ENCODE results near the gene ALDH1A1.

The ALDH1A1 gene

DNA sequence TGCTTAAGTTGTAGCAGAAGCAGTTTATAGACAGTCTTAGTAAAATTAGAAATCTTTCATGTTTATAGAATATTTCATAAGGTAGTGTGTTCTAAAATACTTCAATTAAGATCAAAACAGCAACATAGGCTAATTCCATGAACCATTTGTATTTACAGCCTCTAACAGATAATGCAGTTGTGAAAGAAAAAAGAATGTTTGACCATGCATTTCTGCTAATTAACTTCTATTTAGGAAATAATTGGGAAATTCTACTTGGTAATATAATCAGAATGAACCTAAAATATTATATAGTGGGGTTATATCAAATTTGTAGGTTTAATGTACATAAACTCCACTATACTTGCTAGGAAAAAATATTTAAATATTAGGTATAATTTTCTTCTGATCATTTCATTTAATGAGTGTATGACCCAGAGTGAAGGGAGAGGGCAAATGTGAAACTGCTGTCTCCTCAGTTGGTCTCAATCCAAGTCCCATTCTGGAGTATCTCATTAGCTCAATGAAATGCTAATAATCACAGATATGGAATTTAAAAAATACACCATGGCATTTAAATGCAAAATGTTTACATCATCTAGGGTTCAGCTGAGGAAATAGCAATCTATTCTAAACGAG, 34.9 kb downstream of the ALDH1A1 start:
- no peak for DNase-seq (ENCODE audit: low read depth)
- no peak overlapping the region for H3K4me3 ChIP-seq (ENCODE audit: low read length)
- TF ChIP-seq, protein P1, sequence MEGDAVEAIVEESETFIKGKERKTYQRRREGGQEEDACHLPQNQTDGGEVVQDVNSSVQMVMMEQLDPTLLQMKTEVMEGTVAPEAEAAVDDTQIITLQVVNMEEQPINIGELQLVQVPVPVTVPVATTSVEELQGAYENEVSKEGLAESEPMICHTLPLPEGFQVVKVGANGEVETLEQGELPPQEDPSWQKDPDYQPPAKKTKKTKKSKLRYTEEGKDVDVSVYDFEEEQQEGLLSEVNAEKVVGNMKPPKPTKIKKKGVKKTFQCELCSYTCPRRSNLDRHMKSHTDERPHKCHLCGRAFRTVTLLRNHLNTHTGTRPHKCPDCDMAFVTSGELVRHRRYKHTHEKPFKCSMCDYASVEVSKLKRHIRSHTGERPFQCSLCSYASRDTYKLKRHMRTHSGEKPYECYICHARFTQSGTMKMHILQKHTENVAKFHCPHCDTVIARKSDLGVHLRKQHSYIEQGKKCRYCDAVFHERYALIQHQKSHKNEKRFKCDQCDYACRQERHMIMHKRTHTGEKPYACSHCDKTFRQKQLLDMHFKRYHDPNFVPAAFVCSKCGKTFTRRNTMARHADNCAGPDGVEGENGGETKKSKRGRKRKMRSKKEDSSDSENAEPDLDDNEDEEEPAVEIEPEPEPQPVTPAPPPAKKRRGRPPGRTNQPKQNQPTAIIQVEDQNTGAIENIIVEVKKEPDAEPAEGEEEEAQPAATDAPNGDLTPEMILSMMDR (IDR thresholded peaks at IDR 0.05; ENCODE audit: insufficient read depth, low read depth, low read length, missing control alignments) = no peak

DNA sequence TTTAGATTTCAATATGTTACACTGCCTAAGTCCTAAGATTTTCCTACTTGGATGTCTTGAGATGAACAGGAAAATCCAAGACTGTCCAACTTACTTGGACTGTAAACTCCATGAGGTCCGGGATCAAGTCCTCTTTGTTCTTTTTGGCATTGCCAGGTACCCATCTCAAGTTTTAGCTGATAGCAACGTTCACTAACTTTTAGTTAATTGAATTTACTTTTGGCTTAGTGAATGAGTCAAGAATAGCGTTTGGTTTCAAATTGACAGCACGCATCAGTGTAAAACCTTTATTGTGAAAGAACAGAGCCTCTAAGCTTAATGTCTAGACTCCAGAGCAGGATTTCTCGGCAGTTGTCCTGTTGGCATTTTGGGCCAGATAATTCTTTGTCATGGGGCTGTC, 37.2 kb downstream of the ALDH1A1 start:
- DNase-seq (ENCODE audit: low read depth) = no peak
- H3K4me3 ChIP-seq (ENCODE audit: low read length) = no peak overlapping the region
- TF ChIP-seq, protein P1 (IDR thresholded peaks at IDR 0.05; ENCODE audit: insufficient read depth, low read depth, low read length, missing control alignments) = no peak

DNA sequence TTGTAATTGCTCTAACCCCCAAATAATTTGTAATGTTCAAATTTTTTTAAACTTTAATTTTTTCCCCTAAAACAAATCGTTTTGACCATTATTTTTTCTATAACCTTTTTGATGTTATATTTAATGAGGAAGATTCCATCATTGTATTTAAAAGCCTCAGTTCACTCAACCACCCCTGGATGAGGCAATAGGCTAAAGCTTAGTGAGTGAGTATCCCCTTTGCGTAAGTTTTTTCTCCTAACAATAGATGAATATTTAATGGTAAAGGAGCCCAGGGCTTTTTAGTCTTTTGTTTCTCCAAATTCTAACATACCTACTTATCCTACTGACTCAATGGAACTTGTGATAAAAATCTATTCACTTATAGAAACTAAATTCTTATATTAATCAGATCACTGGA, 38.1 kb downstream of the ALDH1A1 start:
- no peak for DNase-seq (ENCODE audit: low read depth)
- TF ChIP-seq, protein P1 (IDR thresholded peaks at IDR 0.05; ENCODE audit: insufficient read depth, low read depth, low read length, missing control alignments) = no peak
- no peak overlapping the region for H3K4me3 ChIP-seq (ENCODE audit: low read length)

DNA sequence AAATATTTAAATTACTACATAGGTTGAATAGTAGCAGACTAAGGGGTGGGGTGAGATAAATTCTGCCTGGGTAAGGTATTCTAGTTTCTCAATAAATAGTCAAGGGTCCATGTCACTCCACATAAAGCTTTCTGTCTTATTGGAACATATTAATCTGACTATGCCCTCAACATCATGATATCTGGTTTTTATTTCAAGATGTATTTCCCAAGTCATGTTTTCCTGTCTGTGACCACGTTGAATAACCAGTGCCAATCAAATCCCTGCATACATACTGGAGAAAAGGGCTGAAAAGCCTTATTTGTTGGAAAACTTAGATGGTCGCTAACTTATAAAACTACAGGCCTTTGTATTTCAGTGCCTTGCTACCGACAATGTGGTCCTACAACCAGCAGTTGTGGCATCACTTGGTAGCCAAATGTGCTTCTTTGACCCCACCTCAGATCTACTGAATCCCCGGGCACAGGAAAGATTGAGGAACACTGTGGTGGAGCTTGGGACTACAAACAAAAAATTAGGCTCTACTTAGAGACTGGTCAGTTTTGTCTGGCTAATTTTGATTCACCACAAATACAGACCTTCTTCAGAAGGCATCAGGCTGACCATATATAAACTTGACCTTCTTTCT, 39.4 kb downstream of the ALDH1A1 start:
- no peak for DNase-seq (ENCODE audit: low read depth)
- TF ChIP-seq, protein P1 (IDR thresholded peaks at IDR 0.05; ENCODE audit: insufficient read depth, low read depth, low read length, missing control alignments) = no peak
- H3K4me3 ChIP-seq (ENCODE audit: low read length) = no peak overlapping the region

DNA sequence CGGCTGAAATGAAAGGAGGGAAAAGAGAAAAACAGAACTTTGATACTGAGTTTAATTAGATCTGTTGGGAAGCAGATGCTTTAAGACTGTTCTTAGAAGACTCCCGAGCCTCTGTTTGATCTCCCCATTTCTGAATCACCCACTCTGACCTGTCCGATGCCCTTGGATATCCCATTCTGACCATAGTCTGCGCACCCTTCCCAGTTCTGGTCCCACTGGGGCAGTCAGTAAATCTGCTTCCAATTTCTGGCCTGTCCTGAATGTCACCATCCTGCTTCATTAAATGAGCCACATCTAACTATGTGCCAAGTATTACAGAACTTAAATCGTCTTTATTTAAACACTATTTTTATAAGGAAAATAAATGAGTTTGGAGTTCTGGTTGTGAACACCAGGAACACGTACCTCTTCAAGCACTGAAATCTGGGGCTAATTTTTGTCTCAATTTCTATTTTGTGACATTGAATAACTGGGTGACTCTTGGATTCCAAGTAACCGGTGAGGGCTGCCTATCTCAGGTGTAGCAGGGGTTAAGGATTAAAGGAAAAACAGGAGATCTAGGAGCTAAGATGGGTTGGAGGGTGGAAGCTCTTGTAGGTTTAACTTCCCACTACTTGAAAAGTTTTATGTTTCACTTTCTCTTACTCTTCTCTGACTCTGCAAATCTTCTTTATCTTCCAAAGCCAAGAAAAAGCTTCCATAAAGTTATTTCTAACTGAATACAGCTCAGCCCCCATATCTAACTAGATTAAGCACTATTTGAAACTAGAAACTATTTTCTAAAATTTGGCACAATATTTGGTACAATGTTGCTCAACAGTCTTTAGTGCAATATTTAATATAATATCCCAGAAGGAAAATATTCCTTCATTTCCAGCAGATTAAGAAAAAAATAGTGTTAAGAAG, 40.1 kb downstream of the ALDH1A1 start:
- no peak overlapping the region for H3K4me3 ChIP-seq (ENCODE audit: low read length)
- TF ChIP-seq, protein P1 (IDR thresholded peaks at IDR 0.05; ENCODE audit: insufficient read depth, low read depth, low read length, missing control alignments) = no peak
- DNase-seq (ENCODE audit: low read depth) = no peak

DNA sequence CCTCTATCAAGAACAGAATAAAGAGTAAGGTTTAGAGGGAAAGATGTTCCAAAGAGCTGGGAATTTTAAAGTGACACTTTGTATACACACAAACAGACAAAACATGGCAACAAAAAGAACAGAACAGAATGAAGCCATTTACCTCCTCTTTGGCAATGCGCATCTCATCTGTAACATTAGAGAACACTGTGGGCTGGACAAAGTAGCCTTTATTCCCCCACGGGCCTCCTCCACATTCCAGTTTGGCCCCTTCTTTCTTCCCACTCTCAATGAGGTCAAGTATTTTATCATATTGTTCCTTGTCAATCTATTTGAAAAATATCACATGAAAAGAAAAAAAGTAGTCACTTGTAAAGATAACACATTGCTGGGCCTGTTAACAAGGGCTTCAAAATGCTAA, 41.0 kb downstream of the ALDH1A1 start:
- no peak for DNase-seq (ENCODE audit: low read depth)
- no peak overlapping the region for H3K4me3 ChIP-seq (ENCODE audit: low read length)
- TF ChIP-seq, protein P1 (IDR thresholded peaks at IDR 0.05; ENCODE audit: insufficient read depth, low read depth, low read length, missing control alignments) = no peak

Measured in epithelial cell of esophagus (primary cell).